Omental fat pad (tissue), 4 donors: ENCODE results near the gene AKT2. TPM values are rescaled to one million over a fixed set of nuclear protein-coding genes. Genes with fewer than 3 reads are reported as not detected.

Source experiments
- ATAC-seq: fragments of 150-250 bp; one replicate; pipeline ENCODE4 v1.9.1; 2016; ENCODE audit warnings: mild to moderate bottlenecking, moderate library complexity; ENCODE audit not compliant: low FRiP score
- DNase-seq: peaks from one replicate; pipeline ENCODE4 v3.0.0-alpha.2; 2019; ENCODE audit warnings: low spot score
- total RNA-seq, 4 donors: library from RNA; depleted of rRNA; stranded (reverse); fragments of >200 nt; gene quantifications; one replicate each; pipeline ENCODE4 v1.1.0, GENCODE V29; 2016
- TF ChIP-seq, protein P1 (sequence below), 3 donors: fragments of 450-650 bp; IDR thresholded peaks; one replicate each; pipeline ENCODE4 v1.5.1; 2016 to 2017; ENCODE audit warnings: antibody characterized with exemption in 3 of 3, mild to moderate bottlenecking in 3 of 3, moderate library complexity in 2 of 3

Gene AKT2
- total RNA-seq, 4 donors from 2014 or later, result 84.7 to 151 (median 99.1) TPM

DNA sequence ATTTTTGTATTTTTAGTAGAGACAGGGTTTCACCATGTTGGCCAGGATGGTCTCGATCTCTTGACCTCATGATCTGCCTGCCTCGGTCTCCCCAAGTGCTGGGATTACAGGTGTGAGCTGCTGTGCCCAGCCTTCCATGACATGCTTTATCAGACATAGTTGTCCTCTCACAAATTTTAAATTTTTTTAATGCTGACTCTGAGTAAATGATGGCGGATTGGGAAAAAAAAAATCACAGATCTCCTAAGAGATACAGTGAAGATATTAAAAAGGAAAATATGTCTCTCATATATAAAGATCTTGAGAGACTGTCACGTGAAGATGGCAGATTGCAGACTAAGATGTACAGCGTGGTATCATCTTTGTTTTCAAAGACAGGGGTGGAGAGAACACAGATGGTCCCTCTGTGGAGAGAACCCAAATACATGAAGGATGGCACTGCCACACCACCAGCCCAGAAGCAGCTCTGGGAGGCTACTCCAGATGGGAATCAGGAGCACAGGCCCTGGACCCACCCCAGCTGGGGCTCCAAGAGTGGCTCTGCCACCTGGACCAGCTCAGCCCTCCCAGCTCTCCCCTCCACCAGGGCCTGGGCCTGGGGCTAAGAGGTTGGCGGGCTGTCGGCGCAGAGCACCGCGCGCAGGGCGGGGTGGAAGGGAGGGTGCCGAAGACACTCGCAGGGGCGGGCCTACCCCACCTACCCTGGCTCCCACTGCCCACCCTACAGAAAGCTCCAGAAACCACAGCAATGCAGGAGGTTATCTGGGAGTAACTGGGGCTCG, 38.7 kb downstream of the AKT2 start:
- no peak for ATAC-seq
- DNase-seq, result no peak
- TF ChIP-seq, protein P1, sequence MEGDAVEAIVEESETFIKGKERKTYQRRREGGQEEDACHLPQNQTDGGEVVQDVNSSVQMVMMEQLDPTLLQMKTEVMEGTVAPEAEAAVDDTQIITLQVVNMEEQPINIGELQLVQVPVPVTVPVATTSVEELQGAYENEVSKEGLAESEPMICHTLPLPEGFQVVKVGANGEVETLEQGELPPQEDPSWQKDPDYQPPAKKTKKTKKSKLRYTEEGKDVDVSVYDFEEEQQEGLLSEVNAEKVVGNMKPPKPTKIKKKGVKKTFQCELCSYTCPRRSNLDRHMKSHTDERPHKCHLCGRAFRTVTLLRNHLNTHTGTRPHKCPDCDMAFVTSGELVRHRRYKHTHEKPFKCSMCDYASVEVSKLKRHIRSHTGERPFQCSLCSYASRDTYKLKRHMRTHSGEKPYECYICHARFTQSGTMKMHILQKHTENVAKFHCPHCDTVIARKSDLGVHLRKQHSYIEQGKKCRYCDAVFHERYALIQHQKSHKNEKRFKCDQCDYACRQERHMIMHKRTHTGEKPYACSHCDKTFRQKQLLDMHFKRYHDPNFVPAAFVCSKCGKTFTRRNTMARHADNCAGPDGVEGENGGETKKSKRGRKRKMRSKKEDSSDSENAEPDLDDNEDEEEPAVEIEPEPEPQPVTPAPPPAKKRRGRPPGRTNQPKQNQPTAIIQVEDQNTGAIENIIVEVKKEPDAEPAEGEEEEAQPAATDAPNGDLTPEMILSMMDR (IDR thresholded peaks at IDR 0.05), result no peak

DNA sequence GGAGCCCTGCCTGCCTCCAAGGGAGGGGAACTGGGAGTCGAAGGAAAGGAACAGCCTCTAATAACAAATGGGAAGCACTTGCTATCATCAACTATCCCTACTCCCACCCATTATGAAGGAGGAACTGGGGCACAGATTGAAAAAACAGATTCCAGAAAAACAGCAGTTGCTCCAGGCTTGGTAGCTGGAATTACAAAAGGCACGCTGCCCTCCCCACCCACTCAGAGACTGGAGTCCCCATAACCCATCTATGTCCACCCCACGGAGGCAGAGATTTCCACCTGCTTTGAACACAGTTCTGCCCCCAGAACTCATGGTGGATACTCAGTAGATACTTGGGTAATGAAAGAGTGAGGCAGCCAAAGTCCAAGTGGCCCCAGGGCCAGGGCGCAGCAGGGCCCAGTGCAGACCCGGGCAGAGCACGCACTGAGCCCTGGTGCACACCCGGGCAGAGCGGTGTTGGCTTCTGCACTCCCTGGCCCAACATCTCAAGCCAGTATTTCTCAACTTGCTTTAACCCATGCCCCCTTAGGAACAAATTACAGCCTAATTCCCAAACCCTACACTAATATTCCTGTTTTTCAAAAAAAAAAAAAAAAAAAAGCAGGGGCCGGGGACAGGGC, 39.5 kb downstream of the AKT2 start:
- ATAC-seq (peak; percentile 43), DNase-seq (no peak)
- TF ChIP-seq, protein P1 (IDR thresholded peaks at IDR 0.05), result no peak

DNA sequence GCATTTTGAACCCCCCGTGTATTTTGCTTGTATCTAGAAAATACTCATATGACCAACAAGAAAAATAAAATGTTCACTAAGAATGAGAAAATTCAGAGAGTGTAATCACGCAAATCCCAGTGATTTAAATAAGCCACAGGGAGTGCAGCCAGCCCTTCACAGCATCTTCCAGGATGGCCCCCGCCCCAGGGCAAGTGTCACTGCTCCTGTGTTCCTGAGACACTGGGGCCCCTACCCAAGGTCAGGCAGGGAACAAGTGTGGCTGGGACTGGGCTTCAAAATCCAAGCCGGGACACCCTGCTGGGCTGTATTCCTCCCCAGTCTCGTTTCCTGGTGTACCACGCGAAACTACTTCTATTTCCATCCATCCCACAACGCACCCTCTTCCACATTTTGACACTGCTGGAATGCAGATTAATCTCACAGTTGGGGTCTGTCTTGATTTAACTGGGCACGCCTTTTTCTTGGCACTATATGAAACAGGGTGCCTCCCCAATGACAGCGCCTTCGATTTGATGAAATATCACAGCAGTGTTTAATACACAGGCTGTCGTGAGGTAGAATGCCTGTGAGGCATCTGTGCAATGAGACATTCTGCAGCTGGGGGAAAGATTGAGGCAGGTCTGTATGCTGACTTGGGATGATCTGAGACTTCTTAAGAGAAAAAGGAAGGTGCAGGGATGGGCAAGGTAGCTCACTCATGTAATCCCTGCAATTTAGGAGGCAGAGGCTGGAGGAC, 40.4 kb downstream of the AKT2 start:
- ATAC-seq (no peak), DNase-seq (no peak)
- TF ChIP-seq, protein P1 (IDR thresholded peaks at IDR 0.05), result no peak

DNA sequence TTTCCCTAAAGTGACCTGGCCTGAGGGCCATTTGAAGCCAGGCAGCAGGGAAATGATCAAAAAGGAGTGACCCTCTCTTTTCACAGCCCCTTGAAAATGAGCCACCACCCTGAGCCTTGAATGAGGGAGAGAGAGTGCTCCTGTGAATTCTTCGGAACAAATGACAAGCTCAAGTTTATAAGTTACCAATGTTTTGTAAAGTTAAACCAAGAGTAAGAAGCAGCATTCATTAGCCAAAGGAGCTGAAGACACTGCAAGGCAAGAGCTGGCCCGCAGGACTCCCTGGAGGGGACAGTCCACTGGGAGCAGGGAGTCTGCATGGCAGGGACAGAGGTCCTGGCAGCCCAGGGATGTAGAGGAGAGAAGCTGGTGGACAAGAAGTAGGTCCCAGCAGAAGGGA, 42.0 kb downstream of the AKT2 start:
- no peak for DNase-seq
- ATAC-seq, result no peak
- TF ChIP-seq, protein P1 (IDR thresholded peaks at IDR 0.05), result no peak

DNA sequence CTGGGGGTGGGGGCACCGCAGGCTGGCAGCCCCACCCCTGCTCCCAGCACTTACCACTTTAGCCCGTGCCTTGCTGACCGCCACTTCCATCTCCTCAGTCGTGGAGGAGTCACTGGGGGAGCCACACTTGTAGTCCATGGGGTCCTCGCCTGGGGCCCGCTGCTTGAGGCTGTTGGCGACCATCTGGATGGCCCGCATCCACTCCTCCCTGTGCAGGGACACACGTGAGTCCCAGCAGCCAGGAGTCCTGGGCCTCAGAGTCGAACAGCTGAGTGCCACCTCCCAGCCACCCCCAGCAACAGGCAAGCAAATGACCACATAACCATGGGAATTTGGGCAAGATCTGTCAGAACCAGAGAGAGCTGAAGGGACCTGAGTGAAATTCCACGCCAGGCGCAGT, 42.7 kb downstream of the AKT2 start:
- ATAC-seq (no peak), DNase-seq (no peak)
- TF ChIP-seq, protein P1 (IDR thresholded peaks at IDR 0.05), result no peak

DNA sequence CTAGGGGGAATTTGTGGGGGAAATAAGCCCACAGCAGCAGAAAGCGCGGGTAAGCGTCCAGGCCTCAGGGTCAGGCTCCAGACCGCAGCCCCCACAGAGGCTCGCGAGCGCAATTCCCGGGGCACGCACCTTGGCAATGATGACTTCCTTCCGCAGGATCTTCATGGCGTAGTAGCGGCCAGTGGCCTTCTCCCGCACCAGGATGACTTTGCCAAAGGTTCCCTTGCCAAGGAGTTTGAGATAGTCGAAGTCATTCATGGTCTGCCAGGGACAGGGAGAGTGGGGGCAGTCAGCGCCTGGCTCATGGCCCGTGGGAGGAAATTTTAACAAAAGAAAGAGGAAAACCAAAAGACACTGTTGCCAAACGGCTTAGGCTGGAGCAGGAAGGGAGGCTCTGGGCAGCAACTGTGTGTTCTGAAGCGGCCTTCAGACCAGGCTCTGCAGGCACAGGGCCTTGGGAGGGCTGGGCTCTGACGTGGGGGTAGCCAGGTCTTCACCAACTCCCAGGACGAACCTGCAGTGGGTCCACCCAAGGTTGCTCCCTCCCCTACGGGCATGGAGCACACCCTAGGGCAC, 43.2 kb downstream of the AKT2 start:
- ATAC-seq, result peak; percentile 49
- TF ChIP-seq, protein P1 (IDR thresholded peaks at IDR 0.05), result no peak

More for the DNA sequence above, 43.2 kb downstream of the AKT2 start:
- no peak for DNase-seq
